IMR-90 (cell line): ENCODE data around the gene MPL. TPM values are rescaled to one million over a fixed set of nuclear protein-coding genes. Genes with fewer than 3 reads are reported as not detected.

Experiments used
- ATAC-seq: fragments of 200-7000 bp; cut with Tn5 transposase; 2 replicates; pipeline ENCODE4 v1.9.1; 2020; ENCODE audit warnings: low read depth, mild to moderate bottlenecking, moderate library complexity
- BruUV-seq: library from RNA; stranded (reverse); fragments of 400-500 nt; replicated peaks from 2 replicates; lab custom pipeline; 2021; lab: Mats Ljungman, UMichigan
- CTCF ChIA-PET: fragments of 300-600 bp; formaldehyde crosslinking; extraction: SDS; loops from one replicate; lab custom pipeline; 2021; ENCODE audit warnings: antibody characterized with exemption; lab: Yijun Ruan, JAX
- POLR2A ChIA-PET: fragments of 300-600 bp; sonication (Branson Sonifier 250); formaldehyde crosslinking; loops from one replicate; lab custom pipeline; 2022; ENCODE audit warnings: antibody characterized with exemption; ENCODE audit not compliant: unreplicated experiment; lab: Charles Lee
- DNase-seq: peaks from one replicate; pipeline ENCODE4 v3.0.0; 2013
- H2AFZ ChIP-seq: replicated peaks from 2 replicates; pipeline ENCODE3; 2013; ENCODE audit warnings: low read length, mild to moderate bottlenecking; ENCODE audit not compliant: poor library complexity
- H2AK5ac ChIP-seq: 2 replicates; pipeline ENCODE4 v1.6.1; 2013; ENCODE audit warnings: low read depth, low read length, inconsistent platforms
- H2AK9ac ChIP-seq: replicated peaks from 2 replicates; pipeline ENCODE3; 2013; ENCODE audit warnings: mild to moderate bottlenecking, low read depth, low read length, moderate library complexity; ENCODE audit not compliant: poor library complexity
- H2BK120ac ChIP-seq: 2 replicates; pipeline ENCODE4 v1.6.1; 2013; ENCODE audit warnings: low read depth, low read length, inconsistent platforms
- H2BK15ac ChIP-seq: 3 replicates; pipeline ENCODE4 v1.6.1; 2013; ENCODE audit warnings: low read depth, low read length, inconsistent platforms
- H2BK20ac ChIP-seq: 2 replicates; pipeline ENCODE4 v1.6.1; 2013; ENCODE audit warnings: low read depth, mild to moderate bottlenecking, inconsistent platforms, low read length, moderate library complexity
- H2BK5ac ChIP-seq: 2 replicates; pipeline ENCODE4 v1.6.1; 2013; ENCODE audit warnings: mild to moderate bottlenecking, low read depth, low read length, inconsistent platforms; ENCODE audit not compliant: poor library complexity, severe bottlenecking
- H3K14ac ChIP-seq: replicated peaks from 2 replicates; pipeline ENCODE4 v1.6.1; 2013; ENCODE audit warnings: low read depth, low read length, inconsistent platforms
- H3K18ac ChIP-seq: 2 replicates; pipeline ENCODE4 v1.6.1; 2013; ENCODE audit warnings: low read depth, low read length, control low read depth
- H3K23ac ChIP-seq: 2 replicates; pipeline ENCODE4 v1.6.1; 2013; ENCODE audit warnings: low read depth, low read length, inconsistent platforms
- H3K27ac ChIP-seq: 2 replicates; pipeline ENCODE4 v1.5.1; 2013; ENCODE audit warnings: mild to moderate bottlenecking, control low read depth, low read length; ENCODE audit not compliant: insufficient read depth
- H3K27me3 ChIP-seq: 2 replicates; pipeline ENCODE4 v1.6.1; 2013; ENCODE audit warnings: low read length; ENCODE audit not compliant: control insufficient read depth, insufficient read depth
- H3K36me3 ChIP-seq: 2 replicates; pipeline ENCODE4 v1.6.1; 2013; ENCODE audit warnings: low read length, mixed read lengths; ENCODE audit not compliant: control insufficient read depth, insufficient read depth
- H3K4ac ChIP-seq: 2 replicates; pipeline ENCODE4 v1.6.1; 2013; ENCODE audit warnings: low read depth, low read length, inconsistent platforms
- H3K4me1 ChIP-seq: 2 replicates; pipeline ENCODE4 v1.6.1; 2013; ENCODE audit warnings: low read length, mixed read lengths; ENCODE audit not compliant: control insufficient read depth, insufficient read depth
- H3K4me2 ChIP-seq: 2 replicates; pipeline ENCODE4 v1.6.1; 2013; ENCODE audit warnings: low read depth, mild to moderate bottlenecking, control low read depth, low read length, moderate library complexity
- H3K4me3 ChIP-seq: 2 replicates; pipeline ENCODE4 v1.5.1; 2013; ENCODE audit warnings: low read depth, mild to moderate bottlenecking, control low read depth, low read length, moderate library complexity; ENCODE audit not compliant: insufficient read depth
- H3K56ac ChIP-seq: 2 replicates; pipeline ENCODE4 v1.6.1; 2013; ENCODE audit warnings: low read length, inconsistent platforms; ENCODE audit not compliant: insufficient read depth; ENCODE audit errors: extremely low read depth
- H3K79me1 ChIP-seq, 2 experiments: 2 replicates each; pipeline ENCODE4 v1.6.1; 2013; ENCODE audit warnings: low read length in 2 of 2, inconsistent platforms in 1 of 2, low read depth in 1 of 2
- H3K9ac ChIP-seq: 2 replicates; pipeline ENCODE4 v1.6.1; 2013; ENCODE audit warnings: low read depth, low read length, control low read depth
- H3K9me1 ChIP-seq: 2 replicates; pipeline ENCODE4 v1.6.1; 2013; ENCODE audit warnings: low read length, inconsistent platforms; ENCODE audit not compliant: insufficient read depth
- H3K9me3 ChIP-seq: 2 replicates; pipeline ENCODE4 v1.6.1; 2013; ENCODE audit warnings: low read length; ENCODE audit not compliant: control insufficient read depth, insufficient read depth
- H4K20me1 ChIP-seq: 2 replicates; pipeline ENCODE4 v1.6.1; 2013; ENCODE audit warnings: low read length, inconsistent platforms; ENCODE audit not compliant: insufficient read depth
- H4K5ac ChIP-seq: 2 replicates; pipeline ENCODE4 v1.6.1; 2013; ENCODE audit warnings: mild to moderate bottlenecking, low read depth, low read length, control low read depth
- H4K8ac ChIP-seq, 2 experiments: 2 replicates each; pipeline ENCODE4 v1.6.1; 2013; ENCODE audit warnings: low read depth in 2 of 2, low read length in 2 of 2, control low read depth in 1 of 2, inconsistent platforms in 1 of 2
- H4K91ac ChIP-seq: 2 replicates; pipeline ENCODE4 v1.6.1; 2013; ENCODE audit warnings: low read depth, low read length, inconsistent platforms; ENCODE audit not compliant: insufficient read depth
- BHLHE40 ChIP-seq: fragments of 150-350 bp; IDR thresholded peaks from 2 replicates; pipeline ENCODE4 v1.6.1; 2016; ENCODE audit warnings: mild to moderate bottlenecking, low read depth, low read length
- CHD1 ChIP-seq: IDR thresholded peaks from 2 replicates; pipeline ENCODE4 v1.6.1; 2012; ENCODE audit warnings: low read depth, low read length, improper control_type of control experiment
- FOS ChIP-seq: fragments of 150-350 bp; IDR thresholded peaks from 2 replicates; pipeline ENCODE4 v1.6.1; 2016; ENCODE audit warnings: low read depth, low read length
- MAFK ChIP-seq: IDR thresholded peaks from 2 replicates; pipeline ENCODE4 v1.6.1; 2012; ENCODE audit warnings: low read depth, low read length, improper control_type of control experiment
- MAZ ChIP-seq: IDR thresholded peaks from 2 replicates; pipeline ENCODE4 v1.6.1; 2012; ENCODE audit warnings: low read depth, mild to moderate bottlenecking, low read length, improper control_type of control experiment, moderate library complexity, borderline replicate concordance
- MXI1 ChIP-seq: IDR thresholded peaks from 2 replicates; pipeline ENCODE4 v1.6.1; 2012; ENCODE audit warnings: low read depth, mild to moderate bottlenecking, low read length, moderate library complexity, borderline replicate concordance
- RAD21 ChIP-seq: IDR thresholded peaks from 2 replicates; pipeline ENCODE4 v1.6.1; 2012; ENCODE audit warnings: low read length, improper control_type of control experiment
- SMC3 ChIP-seq: fragments of 150-350 bp; IDR thresholded peaks from 2 replicates; pipeline ENCODE4 v1.6.1; 2016; ENCODE audit warnings: low read depth, mild to moderate bottlenecking, antibody characterized with exemption, low read length, moderate library complexity
- WGBS, 2 experiments: methylation state at CpG; one replicate each; pipeline versions ENCODE4 v1.1.5 to v1.1.7; 2013; ENCODE audit warnings: missing lambda C conversion rate in 2 of 2; ENCODE audit not compliant: insufficient read length in 1 of 2; ENCODE audit errors: extremely low coverage in 2 of 2; 5-methylcytosine and 5-hydroxymethylcytosine counted together
- dilution Hi-C: fragments of 300-500 bp; cut with HindIII; formaldehyde crosslinking; loops from one replicate; pipeline ENCODE4 v1.14.3; 2018; ENCODE audit warnings: low sequenced_read_pairs; ENCODE audit not compliant: unreplicated experiment
- in situ Hi-C: fragments of 300-500 bp; cut with MboI; formaldehyde crosslinking; loops from 3 replicates; pipeline ENCODE4 v1.14.3; 2019; ENCODE audit warnings: low sequenced_read_pairs, inconsistent platforms, mixed read lengths
- intact Hi-C: fragments of 100-400 bp; cut with micrococcal nuclease; formaldehyde crosslinking; loops from 2 replicates; pipeline ENCODE4 v1.10.0; 2022
- polyA plus RNA-seq, 3 experiments: library from polyadenylated mRNA; depleted of rRNA; stranded (reverse); fragments of >200 nt; gene quantifications; 2 replicates each; pipeline ENCODE4 v1.2.3, GENCODE V29; 2012; ENCODE audit warnings: low replicate concordance in 1 of 3
- total RNA-seq: library from RNA; depleted of rRNA; stranded (reverse); fragments of >200 nt; gene quantifications from 2 replicates; pipeline ENCODE4 v1.2.3, GENCODE V29; 2012
- TF ChIP-seq, protein P1 (sequence below): conservative IDR thresholded peaks from 2 replicates; pipeline ENCODE4 v1.5.1; 2012; ENCODE audit warnings: mild to moderate bottlenecking, low read depth, low read length, improper control_type of control experiment
- TF ChIP-seq, protein P2 (sequence below): fragments of 150-350 bp; IDR thresholded peaks from 2 replicates; pipeline ENCODE4 v1.6.1; 2016; ENCODE audit warnings: low read depth, mild to moderate bottlenecking, low read length, moderate library complexity, borderline replicate concordance

MPL gene
- total and polyA plus RNA-seq, 2 of the 4 experiments (the other 2 are of a cell fraction): 0.12 TPM; not detected in 1

DNA sequence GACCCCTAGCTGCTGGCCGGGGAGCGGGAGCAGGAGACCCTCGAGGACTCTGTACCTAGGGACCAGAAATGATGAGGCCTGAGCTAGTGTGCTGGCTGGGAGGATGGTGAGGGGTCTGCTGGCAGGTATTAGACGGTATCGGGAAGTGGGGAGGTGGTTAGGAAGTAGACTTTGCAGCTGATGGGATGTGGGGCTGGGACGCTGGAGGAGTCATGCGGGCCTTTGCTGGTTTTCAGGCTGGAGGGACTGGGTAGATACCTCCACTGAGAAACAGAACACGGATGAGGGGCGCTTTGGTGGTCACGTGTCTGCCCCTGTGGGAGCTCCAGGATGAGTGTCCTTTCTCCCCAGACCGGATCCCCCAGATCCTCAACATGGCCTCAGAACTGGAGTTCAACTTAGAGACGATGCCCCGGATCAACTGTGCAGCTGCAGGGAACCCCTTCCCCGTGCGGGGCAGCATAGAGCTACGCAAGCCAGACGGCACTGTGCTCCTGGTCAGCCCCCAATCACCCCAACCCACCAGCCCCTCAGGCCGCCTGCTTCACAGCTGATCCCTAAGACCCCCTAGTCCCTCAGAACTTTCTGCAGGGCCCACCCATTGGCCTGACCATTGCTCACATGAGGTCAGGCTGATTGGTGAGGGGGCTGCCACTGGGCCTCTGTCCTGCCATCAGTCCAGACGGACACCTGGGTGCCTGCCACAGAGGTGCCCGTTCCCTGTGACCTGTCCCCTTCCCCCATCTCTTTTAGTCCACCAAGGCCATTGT lies 28.8 kb upstream of the MPL start:
- BruUV-seq: no TSS peak
- POLR2A ChIA-PET: no interaction called here
- H3K9me3 ChIP-seq: no peaks in the 10 kb centered on the region

More for the DNA sequence above, 28.8 kb upstream of the MPL start:
- in situ Hi-C loops (loop anchor here (5.0 kb wide), 1 partner anchor 33 kb away; no protein-coding TSS in a partner anchor), dilution Hi-C loops (no loop called here), intact Hi-C loops (no loop called here)
- H2BK5ac ChIP-seq: no peak overlapping the region
- H3K4ac ChIP-seq: no peak overlapping the region
- no peak overlapping the region for H2BK15ac ChIP-seq
- H2AFZ ChIP-seq: no peak overlapping the region
- H2AK9ac ChIP-seq: no peak overlapping the region
- H3K79me1 ChIP-seq: no peaks in the 10 kb centered on the region
- no peak overlapping the region for H3K14ac ChIP-seq
- ATAC-seq: no peak
- H2AK5ac ChIP-seq: no peak overlapping the region
- H3K27ac ChIP-seq: no peak overlapping the region
- TF ChIP-seq SMC3: no peak
- no peak for TF ChIP-seq BHLHE40
- TF ChIP-seq, protein P1, sequence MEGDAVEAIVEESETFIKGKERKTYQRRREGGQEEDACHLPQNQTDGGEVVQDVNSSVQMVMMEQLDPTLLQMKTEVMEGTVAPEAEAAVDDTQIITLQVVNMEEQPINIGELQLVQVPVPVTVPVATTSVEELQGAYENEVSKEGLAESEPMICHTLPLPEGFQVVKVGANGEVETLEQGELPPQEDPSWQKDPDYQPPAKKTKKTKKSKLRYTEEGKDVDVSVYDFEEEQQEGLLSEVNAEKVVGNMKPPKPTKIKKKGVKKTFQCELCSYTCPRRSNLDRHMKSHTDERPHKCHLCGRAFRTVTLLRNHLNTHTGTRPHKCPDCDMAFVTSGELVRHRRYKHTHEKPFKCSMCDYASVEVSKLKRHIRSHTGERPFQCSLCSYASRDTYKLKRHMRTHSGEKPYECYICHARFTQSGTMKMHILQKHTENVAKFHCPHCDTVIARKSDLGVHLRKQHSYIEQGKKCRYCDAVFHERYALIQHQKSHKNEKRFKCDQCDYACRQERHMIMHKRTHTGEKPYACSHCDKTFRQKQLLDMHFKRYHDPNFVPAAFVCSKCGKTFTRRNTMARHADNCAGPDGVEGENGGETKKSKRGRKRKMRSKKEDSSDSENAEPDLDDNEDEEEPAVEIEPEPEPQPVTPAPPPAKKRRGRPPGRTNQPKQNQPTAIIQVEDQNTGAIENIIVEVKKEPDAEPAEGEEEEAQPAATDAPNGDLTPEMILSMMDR: no peak
- TF ChIP-seq FOS: no peak
- no peak for TF ChIP-seq RAD21
- no peak for TF ChIP-seq MXI1
- TF ChIP-seq MAZ: no peak
- TF ChIP-seq, protein P2, sequence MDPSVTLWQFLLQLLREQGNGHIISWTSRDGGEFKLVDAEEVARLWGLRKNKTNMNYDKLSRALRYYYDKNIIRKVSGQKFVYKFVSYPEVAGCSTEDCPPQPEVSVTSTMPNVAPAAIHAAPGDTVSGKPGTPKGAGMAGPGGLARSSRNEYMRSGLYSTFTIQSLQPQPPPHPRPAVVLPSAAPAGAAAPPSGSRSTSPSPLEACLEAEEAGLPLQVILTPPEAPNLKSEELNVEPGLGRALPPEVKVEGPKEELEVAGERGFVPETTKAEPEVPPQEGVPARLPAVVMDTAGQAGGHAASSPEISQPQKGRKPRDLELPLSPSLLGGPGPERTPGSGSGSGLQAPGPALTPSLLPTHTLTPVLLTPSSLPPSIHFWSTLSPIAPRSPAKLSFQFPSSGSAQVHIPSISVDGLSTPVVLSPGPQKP: no peak
- TF ChIP-seq MAFK: no peak
- TF ChIP-seq CHD1: no peak
- no peaks in the 10 kb centered on the region; the same call in 1 of the 2 replicates for H4K20me1 ChIP-seq
- no peak overlapping the region for H2BK20ac ChIP-seq
- no peak for DNase-seq
- no peak overlapping the region for H3K18ac ChIP-seq
- no peak overlapping the region for H3K23ac ChIP-seq
- 88% methylated on average over 10 of the region's 20 CpGs; no CpG with 5 or more reads in 1 of the 2 experiments for WGBS, 2 experiments
- no peak overlapping the region for H4K5ac ChIP-seq
- no peaks in the 10 kb centered on the region for H3K36me3 ChIP-seq
- H3K27me3 ChIP-seq: peaks cover 8% of the 10 kb centered on the region; the same call in 1 of the 2 replicates
- H3K9ac ChIP-seq: no peak overlapping the region
- H3K4me1 ChIP-seq: no peaks in the 10 kb centered on the region
- no peak overlapping the region for H4K8ac ChIP-seq
- no peak overlapping the region for H3K56ac ChIP-seq
- no peak overlapping the region for H2BK120ac ChIP-seq
- no peak overlapping the region for H4K91ac ChIP-seq
- H3K4me2 ChIP-seq: no peak overlapping the region
- no peaks in the 10 kb centered on the region for H3K9me1 ChIP-seq
- H3K4me3 ChIP-seq: no peak overlapping the region
- CTCF ChIA-PET: no interaction called here
